Activated CD8-positive, alpha-beta T cell treated with anti-CD3 and anti-CD28 coated beads for 36 hours (primary cell): Measurements from ENCODE around the gene GPR3. TPM values are rescaled to one million over a fixed set of nuclear protein-coding genes. Genes with fewer than 3 reads are reported as not detected.
"Not testable (repeated sequence)": the region's sequence is repeated elsewhere in the genome, so short reads cannot be mapped to it uniquely, and the experiment has no call there.

Source experiments
- ATAC-seq: fragments of 200-7000 bp; cut with Tn5 transposase; one replicate; pipeline ENCODE4 v1.10.0; 2021; ENCODE audit warnings: mild to moderate bottlenecking, moderate library complexity
- CTCF ChIA-PET: fragments of 350-600 bp; sonication (Branson Sonifier 250); formaldehyde crosslinking; loops from one replicate; lab custom pipeline; 2021; ENCODE audit warnings: antibody characterized with exemption; lab: Charles Lee
- POLR2A ChIA-PET: fragments of 350-600 bp; sonication (Branson Sonifier 250); formaldehyde crosslinking; loops from one replicate; lab custom pipeline; 2021; ENCODE audit warnings: antibody characterized with exemption; lab: Charles Lee
- DNase-seq: peaks from one replicate; pipeline ENCODE4 v3.0.0-alpha.2; 2020
- H3K27ac Mint-ChIP-seq: one replicate; pipeline ENCODE4 v1.8.0; 2021; ENCODE audit warnings: mild to moderate bottlenecking, mixed read lengths
- H3K27me3 Mint-ChIP-seq: one replicate; pipeline ENCODE4 v1.8.0; 2021; ENCODE audit warnings: mixed read lengths
- H3K36me3 Mint-ChIP-seq: one replicate; pipeline ENCODE4 v1.8.0; 2021; ENCODE audit warnings: low read depth, mixed read lengths
- H3K4me1 Mint-ChIP-seq: one replicate; pipeline ENCODE4 v1.8.0; 2021; ENCODE audit warnings: low read depth, mixed read lengths
- H3K4me3 Mint-ChIP-seq: one replicate; pipeline ENCODE4 v1.8.0; 2021; ENCODE audit warnings: mild to moderate bottlenecking, moderate library complexity, mixed read lengths
- H3K9me3 Mint-ChIP-seq: one replicate; pipeline ENCODE4 v1.8.0; 2021; ENCODE audit warnings: mixed read lengths
- intact Hi-C: fragments of 100-400 bp; cut with micrococcal nuclease; formaldehyde crosslinking; loops from one replicate; pipeline ENCODE4 v1.10.0; 2022
- total RNA-seq, 2 experiments: library from RNA; stranded (reverse); gene quantifications; one replicate each; pipeline ENCODE4 v1.2.3, GENCODE V29; 2021
- TF ChIP-seq, protein P1 (sequence below): fragments of 200-600 bp; IDR thresholded peaks from one replicate; pipeline ENCODE4 v1.8.0; 2022; ENCODE audit warnings: antibody characterized with exemption, mild to moderate bottlenecking

Gene GPR3
- total RNA-seq, 2 experiments from 2014 or later: 1.1 to 1.7 TPM

DNA sequence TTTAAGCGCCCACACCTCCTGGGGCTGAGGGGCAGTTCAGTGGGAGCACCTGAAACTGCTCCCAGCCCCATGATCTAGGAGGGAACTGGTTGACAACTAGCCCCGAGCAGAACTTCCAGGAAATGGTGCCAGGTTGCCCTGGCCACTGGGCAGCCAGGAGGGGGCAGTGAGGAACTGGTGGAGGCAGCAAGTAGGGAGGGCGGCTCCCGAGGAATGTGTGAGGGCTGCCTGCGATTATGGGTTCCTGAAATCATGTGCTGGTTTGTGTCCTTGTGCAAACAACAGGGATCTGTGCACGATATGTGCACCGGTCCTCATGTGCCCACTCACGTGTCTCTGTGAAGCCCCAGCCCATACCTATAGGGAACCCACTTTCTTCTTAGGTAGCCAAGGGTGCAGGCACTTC lies 9.9 kb downstream of the GPR3 start:
- H3K27ac Mint-ChIP-seq: peak overlapping the region; percentile 83
- H3K4me1 Mint-ChIP-seq: peaks cover 24% of the 10 kb centered on the region
- ChIA-PET POLR2A (interaction anchor here (0.5 to 0.9 kb wide), 5 partner anchors 50 to 156 kb away, joined by 3 to 4 read pairs (median 3); no protein-coding TSS in a partner anchor), CTCF (interaction anchor here (0.8 to 12.1 kb wide), 26 partner anchors 7 to 260 kb away, joined by 3 to 293 read pairs (median 4); partner anchors contain the start of genes AHDC1 and WASF2)
- DNase-seq (no peak), ATAC-seq (no peak)
- H3K4me3 Mint-ChIP-seq: no peak overlapping the region
- intact Hi-C loops: no loop called here
- H3K36me3 Mint-ChIP-seq: no peaks in the 10 kb centered on the region
- no peaks in the 10 kb centered on the region for H3K9me3 Mint-ChIP-seq
- no peaks in the 10 kb centered on the region for H3K27me3 Mint-ChIP-seq
- TF ChIP-seq, protein P1, sequence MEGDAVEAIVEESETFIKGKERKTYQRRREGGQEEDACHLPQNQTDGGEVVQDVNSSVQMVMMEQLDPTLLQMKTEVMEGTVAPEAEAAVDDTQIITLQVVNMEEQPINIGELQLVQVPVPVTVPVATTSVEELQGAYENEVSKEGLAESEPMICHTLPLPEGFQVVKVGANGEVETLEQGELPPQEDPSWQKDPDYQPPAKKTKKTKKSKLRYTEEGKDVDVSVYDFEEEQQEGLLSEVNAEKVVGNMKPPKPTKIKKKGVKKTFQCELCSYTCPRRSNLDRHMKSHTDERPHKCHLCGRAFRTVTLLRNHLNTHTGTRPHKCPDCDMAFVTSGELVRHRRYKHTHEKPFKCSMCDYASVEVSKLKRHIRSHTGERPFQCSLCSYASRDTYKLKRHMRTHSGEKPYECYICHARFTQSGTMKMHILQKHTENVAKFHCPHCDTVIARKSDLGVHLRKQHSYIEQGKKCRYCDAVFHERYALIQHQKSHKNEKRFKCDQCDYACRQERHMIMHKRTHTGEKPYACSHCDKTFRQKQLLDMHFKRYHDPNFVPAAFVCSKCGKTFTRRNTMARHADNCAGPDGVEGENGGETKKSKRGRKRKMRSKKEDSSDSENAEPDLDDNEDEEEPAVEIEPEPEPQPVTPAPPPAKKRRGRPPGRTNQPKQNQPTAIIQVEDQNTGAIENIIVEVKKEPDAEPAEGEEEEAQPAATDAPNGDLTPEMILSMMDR: no peak

DNA sequence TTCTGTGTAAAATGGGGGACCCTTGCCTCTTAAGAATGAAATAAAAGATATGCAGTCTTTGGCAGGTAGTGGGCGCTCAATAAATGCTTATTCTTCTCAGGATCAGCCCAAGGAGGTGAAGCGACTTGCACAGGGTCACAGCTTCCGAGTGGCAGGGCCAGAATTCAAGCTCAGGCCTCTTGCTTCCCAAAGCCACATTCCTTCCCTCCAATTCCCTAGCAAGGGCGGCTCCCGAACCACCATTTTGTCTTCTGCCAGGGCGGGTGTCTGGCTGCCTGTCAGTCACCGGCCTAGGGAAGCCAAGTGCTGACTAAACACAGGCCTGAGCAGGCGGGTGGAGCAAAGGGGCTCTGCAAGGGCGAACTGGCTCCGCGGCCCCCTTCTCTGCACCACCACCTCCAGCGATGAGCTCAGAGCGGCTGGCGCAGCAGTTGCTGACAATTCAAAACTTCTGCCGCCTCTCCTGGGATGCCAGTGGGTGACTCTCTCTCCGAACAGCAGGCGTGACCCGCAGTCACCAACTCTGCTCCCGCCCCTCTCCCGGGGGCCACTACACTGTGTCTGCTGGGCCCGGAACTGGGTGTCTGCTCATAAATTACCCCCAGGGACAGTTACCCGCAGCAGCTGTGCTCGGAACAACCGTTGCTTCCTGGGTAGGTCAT lies 10.8 kb downstream of the GPR3 start:
- H3K27ac Mint-ChIP-seq: peak overlapping the region; percentile 83
- no peaks in the 10 kb centered on the region for H3K9me3 Mint-ChIP-seq
- H3K36me3 Mint-ChIP-seq: no peaks in the 10 kb centered on the region
- TF ChIP-seq, protein P1: peak; percentile 56
- intact Hi-C loops: no loop called here
- ChIA-PET POLR2A (interaction anchor here (0.8 to 1.2 kb wide), 4 partner anchors 14 to 155 kb away, joined by 3 to 4 read pairs (median 4); partner anchors contain the start of gene SYTL1), CTCF (interaction anchor here (0.5 to 12.1 kb wide), 29 partner anchors 8 to 359 kb away, joined by 3 to 293 read pairs (median 4); partner anchors contain the start of genes AHDC1, SYTL1 and WASF2)
- peaks cover 24% of the 10 kb centered on the region for H3K4me1 Mint-ChIP-seq
- H3K4me3 Mint-ChIP-seq: peak overlapping the region; percentile 35
- ATAC-seq (peak; percentile 83), DNase-seq (peak; percentile 75)
- H3K27me3 Mint-ChIP-seq: no peaks in the 10 kb centered on the region

DNA sequence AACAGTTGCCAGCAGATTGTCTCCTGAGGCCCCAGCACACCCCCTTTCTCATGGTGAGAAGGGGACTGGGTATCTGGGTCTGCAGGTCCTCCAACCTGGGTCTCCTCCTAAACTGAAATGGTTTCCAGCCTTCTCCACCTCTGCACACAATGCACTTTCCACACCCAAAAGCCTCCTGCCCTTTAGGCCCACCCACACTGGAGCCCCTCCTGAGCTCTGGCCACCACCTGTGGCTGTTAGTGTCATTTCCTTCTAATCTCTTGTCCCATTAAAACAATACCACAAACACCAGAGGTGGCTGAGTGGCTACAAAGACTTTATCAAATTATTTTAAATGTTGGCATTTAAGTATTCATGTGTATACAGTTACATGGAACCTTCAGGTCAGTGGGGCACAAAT lies 11.5 kb downstream of the GPR3 start:
- CTCF ChIA-PET: interaction anchor here (0.5 to 12.1 kb wide), 17 partner anchors 9 to 360 kb away, joined by 3 to 293 read pairs (median 5); partner anchors contain the start of genes AHDC1, SYTL1 and WASF2
- H3K27me3 Mint-ChIP-seq: no peaks in the 10 kb centered on the region
- H3K27ac Mint-ChIP-seq: peak overlapping the region; percentile 83
- no peak overlapping the region for H3K4me3 Mint-ChIP-seq
- peaks cover 3% of the 10 kb centered on the region for H3K36me3 Mint-ChIP-seq
- ATAC-seq (no peak), DNase-seq (no peak)
- intact Hi-C loops: no loop called here
- H3K4me1 Mint-ChIP-seq: peaks cover 24% of the 10 kb centered on the region
- TF ChIP-seq, protein P1: no peak
- POLR2A ChIA-PET: interaction anchor here (1.0 to 1.2 kb wide), 2 partner anchors 14 to 62 kb away, joined by 4 read pairs; partner anchors contain the start of gene SYTL1
- H3K9me3 Mint-ChIP-seq: no peaks in the 10 kb centered on the region

DNA sequence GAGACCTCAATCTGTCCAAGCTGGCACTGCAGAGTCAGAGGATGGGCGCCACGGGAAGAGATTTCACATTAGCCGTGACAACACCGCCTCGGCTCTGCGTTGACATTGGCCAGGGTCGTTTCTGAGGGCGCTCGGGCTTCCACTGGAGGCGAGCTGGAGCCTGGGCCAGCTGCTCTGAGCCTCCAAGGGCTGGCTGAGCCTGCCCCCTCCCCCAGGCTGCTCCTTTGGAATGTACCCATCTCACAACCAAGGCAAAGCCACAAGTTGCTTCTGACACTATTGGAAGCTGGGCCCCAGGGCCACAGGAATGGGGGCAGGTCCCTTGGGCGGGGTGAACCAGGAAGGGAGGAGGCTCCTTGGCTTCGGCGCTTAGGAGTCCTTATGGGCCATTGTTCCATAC lies 12.7 kb downstream of the GPR3 start:
- no peak for ATAC-seq
- peaks cover 24% of the 10 kb centered on the region for H3K4me1 Mint-ChIP-seq
- TF ChIP-seq, protein P1: no peak
- no peak for DNase-seq
- intact Hi-C loops: no loop called here
- no peak overlapping the region for H3K4me3 Mint-ChIP-seq
- no peaks in the 10 kb centered on the region for H3K9me3 Mint-ChIP-seq
- CTCF ChIA-PET: interaction anchor here (0.6 to 2.9 kb wide), 5 partner anchors 10 to 258 kb away, joined by 3 to 13 read pairs (median 3); no protein-coding TSS in a partner anchor
- no peaks in the 10 kb centered on the region for H3K27me3 Mint-ChIP-seq
- POLR2A ChIA-PET: interaction anchor here (1.1 kb wide), 1 partner anchor 9 kb away, joined by 3 read pairs; no protein-coding TSS in a partner anchor
- no peak overlapping the region for H3K27ac Mint-ChIP-seq
- peaks cover 5% of the 10 kb centered on the region for H3K36me3 Mint-ChIP-seq

DNA sequence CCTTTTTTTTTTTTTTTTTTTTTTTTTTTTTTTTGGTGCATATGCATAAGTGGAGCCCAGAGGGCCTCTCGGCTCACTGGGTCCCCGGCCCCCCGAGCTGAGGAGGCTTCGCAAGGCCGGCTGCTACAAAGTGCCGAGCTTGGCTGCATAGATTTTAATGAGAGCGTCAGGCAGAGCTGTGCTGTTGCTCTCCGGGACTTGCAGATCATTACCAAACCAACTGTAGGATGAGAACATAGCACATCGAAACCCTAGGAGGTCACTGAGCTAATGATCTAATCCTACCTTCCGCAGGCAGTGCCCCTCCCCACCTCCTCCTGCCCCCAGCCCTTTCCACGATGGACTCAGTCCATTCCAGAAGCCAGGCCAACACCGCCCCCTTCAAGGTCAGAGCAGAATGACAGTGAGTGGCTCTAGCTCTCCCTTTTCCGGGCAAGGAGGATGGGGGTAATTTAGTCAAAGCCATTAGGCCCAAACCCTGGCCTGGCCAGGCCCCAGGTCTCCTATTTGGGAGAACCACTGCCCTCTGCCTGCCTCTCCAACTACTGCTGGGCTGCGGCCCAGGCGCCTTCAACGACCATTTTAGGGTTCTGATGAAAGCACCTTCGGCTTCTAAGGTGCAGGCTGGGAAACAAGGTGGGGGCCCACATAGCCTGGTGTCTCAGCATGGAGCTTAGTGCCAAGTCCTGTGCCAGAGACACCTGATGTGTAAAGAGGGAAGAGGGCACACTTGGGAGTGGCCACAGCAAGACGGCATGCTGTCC lies 13.4 kb downstream of the GPR3 start:
- H3K9me3 Mint-ChIP-seq, H3K4me3 Mint-ChIP-seq, H3K27me3 Mint-ChIP-seq, H3K36me3 Mint-ChIP-seq, intact Hi-C loops, DNase-seq, ATAC-seq: not testable (repeated sequence)
- H3K4me1 Mint-ChIP-seq: peaks cover 24% of the 10 kb centered on the region
- CTCF ChIA-PET: interaction anchor here (1.2 to 2.9 kb wide), 4 partner anchors 10 to 257 kb away, joined by 3 to 13 read pairs (median 4); no protein-coding TSS in a partner anchor
- peak overlapping the region; percentile 1 for H3K27ac Mint-ChIP-seq
- POLR2A ChIA-PET: interaction anchor here (1.1 kb wide), 1 partner anchor 9 kb away, joined by 3 read pairs; no protein-coding TSS in a partner anchor
